Glutamatergic neuron (in vitro differentiated cells): ENCODE data around the gene ABI3BP. TPM values are rescaled to one million over a fixed set of nuclear protein-coding genes. Genes with fewer than 3 reads are reported as not detected.

Experiments used
- DNase-seq: peaks from one replicate; pipeline ENCODE4 v3.0.0; 2022
- H3K27ac Mint-ChIP-seq: one replicate; pipeline ENCODE4 v1.8.0; 2020; ENCODE audit warnings: mild to moderate bottlenecking, mixed read lengths, inconsistent platforms; ENCODE audit not compliant: unreplicated experiment
- H3K27me3 Mint-ChIP-seq: one replicate; pipeline ENCODE4 v1.8.0; 2020; ENCODE audit warnings: mild to moderate bottlenecking, moderate library complexity, mixed read lengths, inconsistent platforms; ENCODE audit not compliant: unreplicated experiment
- H3K36me3 Mint-ChIP-seq: one replicate; pipeline ENCODE4 v1.8.0; 2020; ENCODE audit warnings: mild to moderate bottlenecking, mixed read lengths, inconsistent platforms; ENCODE audit not compliant: unreplicated experiment
- H3K4me1 Mint-ChIP-seq: one replicate; pipeline ENCODE4 v1.8.0; 2020; ENCODE audit warnings: mild to moderate bottlenecking, low read depth, mixed read lengths, inconsistent platforms; ENCODE audit not compliant: unreplicated experiment
- H3K4me3 Mint-ChIP-seq: one replicate; pipeline ENCODE4 v1.8.0; 2020; ENCODE audit warnings: mild to moderate bottlenecking, mixed read lengths, inconsistent platforms; ENCODE audit not compliant: unreplicated experiment
- H3K9me3 Mint-ChIP-seq: one replicate; pipeline ENCODE4 v1.8.0; 2020; ENCODE audit warnings: mild to moderate bottlenecking, moderate library complexity, mixed read lengths, inconsistent platforms; ENCODE audit not compliant: unreplicated experiment
- total RNA-seq: library from RNA; stranded (reverse); fragmentation: NEBNext Ultra II Directional; extraction: Animal tissue kit (Norgen Biotek cat#: 25700); gene quantifications from one replicate; pipeline ENCODE4 v1.2.1, GENCODE V29; 2021; ENCODE audit not compliant: unreplicated experiment
- TF ChIP-seq, protein P1 (sequence below): fragments of 200-600 bp; sonication (generic); IDR thresholded peaks from one replicate; pipeline ENCODE4 v1.5.0; 2021; ENCODE audit not compliant: partially characterized antibody, unreplicated experiment

The ABI3BP gene
- total RNA-seq, 1 donor from 2014 or later, result not detected

DNA sequence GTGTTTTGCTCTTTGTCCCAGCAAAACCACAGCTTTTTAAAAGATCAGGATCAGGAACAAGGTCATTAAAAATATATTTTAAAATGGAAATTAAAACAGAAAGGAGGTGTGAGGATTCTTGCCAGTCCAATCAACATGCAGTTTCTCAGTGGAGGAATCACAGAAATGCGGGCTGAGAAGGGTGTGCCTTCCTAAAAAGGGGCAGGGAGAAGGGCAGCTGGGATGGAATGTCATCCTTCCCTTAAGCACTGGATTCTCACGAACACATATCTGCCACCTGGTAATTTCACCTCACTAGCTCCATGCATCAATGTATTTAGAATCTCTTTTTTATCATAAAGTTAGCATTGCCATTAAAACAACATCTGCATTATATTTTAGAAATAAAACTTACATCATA lies 21.4 kb downstream of the ABI3BP start:
- Mint-ChIP-seq H3K36me3 (no peaks in the 10 kb centered on the region), H3K4me1 (no peaks in the 10 kb centered on the region), H3K27me3 (no peaks in the 10 kb centered on the region), H3K27ac (no peak overlapping the region), H3K9me3 (no peaks in the 10 kb centered on the region), H3K4me3 (no peak overlapping the region)
- DNase-seq, result no peak
- TF ChIP-seq, protein P1, sequence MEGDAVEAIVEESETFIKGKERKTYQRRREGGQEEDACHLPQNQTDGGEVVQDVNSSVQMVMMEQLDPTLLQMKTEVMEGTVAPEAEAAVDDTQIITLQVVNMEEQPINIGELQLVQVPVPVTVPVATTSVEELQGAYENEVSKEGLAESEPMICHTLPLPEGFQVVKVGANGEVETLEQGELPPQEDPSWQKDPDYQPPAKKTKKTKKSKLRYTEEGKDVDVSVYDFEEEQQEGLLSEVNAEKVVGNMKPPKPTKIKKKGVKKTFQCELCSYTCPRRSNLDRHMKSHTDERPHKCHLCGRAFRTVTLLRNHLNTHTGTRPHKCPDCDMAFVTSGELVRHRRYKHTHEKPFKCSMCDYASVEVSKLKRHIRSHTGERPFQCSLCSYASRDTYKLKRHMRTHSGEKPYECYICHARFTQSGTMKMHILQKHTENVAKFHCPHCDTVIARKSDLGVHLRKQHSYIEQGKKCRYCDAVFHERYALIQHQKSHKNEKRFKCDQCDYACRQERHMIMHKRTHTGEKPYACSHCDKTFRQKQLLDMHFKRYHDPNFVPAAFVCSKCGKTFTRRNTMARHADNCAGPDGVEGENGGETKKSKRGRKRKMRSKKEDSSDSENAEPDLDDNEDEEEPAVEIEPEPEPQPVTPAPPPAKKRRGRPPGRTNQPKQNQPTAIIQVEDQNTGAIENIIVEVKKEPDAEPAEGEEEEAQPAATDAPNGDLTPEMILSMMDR, result no peak

DNA sequence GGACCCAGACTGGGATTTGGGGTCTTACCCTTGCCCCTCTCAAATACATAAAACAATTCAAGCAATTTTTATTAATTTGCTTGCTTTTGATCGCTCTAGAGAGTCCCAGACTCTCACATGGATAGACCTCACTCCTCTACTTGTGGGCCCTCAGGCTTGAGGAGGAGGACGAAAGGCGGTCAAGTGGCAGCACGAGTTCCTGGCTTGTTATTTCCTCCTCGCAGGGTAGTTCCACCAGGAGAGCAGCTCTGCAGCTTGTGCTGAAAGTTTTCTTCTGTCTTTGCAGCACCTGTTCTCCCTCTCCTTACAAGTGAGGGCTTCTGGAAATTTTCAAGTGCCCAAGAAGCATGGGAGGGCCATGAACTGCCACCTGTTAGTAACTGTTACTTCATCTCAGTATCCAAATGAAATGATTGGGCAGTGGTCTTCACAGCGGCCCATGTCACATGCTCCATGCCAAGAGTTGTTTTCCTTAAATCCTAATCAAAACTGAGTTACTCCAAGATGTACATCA lies 22.7 kb downstream of the ABI3BP start:
- Mint-ChIP-seq H3K9me3 (no peaks in the 10 kb centered on the region), H3K4me1 (peaks cover 1% of the 10 kb centered on the region), H3K27ac (no peak overlapping the region), H3K4me3 (no peak overlapping the region), H3K27me3 (no peaks in the 10 kb centered on the region), H3K36me3 (no peaks in the 10 kb centered on the region)
- no peak for DNase-seq
- TF ChIP-seq, protein P1, result no peak

DNA sequence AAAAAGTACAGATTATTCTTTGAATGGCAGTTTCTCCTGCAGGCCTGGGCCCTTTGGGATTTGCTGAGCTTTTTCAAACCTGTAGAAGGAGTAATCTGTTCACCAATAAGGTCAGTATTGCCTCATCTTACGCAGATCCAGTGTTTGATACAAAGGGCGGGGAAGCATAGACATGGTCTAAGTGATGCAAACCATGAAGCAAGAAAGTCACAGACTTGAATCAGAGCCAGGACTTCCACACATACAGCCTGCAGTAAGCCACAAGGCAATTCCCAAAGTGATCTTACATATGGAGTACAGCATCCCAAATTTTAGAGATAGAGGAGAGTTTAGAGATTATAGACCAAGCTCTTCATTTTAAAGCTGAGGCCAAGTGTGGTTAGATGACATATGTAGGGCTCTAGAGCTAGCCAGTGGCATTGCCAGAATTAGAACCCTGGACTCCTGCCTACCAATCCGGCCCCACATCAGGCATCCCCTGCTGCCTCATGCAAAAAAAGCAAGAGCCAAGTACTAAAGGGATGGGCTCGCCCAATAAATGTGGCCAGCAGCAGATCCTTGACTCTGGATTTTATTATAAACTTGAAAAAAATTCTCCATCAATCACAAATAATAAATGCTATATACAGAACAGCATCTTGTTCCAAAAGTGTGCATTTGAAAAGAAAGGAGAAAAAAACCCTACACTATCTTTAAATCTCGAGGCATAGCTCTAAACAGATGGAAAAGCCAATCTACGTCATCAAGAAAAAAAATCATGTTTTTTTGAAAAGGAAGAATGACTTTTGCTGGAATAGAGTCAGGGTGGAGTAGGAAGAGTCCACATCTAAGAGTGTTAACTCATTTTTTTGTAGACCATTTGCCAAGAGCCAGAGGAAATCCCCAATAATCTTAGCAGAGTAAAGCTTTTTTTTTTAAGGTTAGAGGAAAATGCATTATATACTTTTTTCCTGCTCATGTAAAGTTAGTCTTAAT lies 24.0 kb downstream of the ABI3BP start:
- Mint-ChIP-seq H3K27me3 (no peaks in the 10 kb centered on the region), H3K4me3 (no peak overlapping the region), H3K4me1 (peaks cover 2% of the 10 kb centered on the region), H3K9me3 (peaks cover 2% of the 10 kb centered on the region), H3K27ac (no peak overlapping the region), H3K36me3 (no peaks in the 10 kb centered on the region)
- TF ChIP-seq, protein P1, result no peak
- DNase-seq, result no peak

DNA sequence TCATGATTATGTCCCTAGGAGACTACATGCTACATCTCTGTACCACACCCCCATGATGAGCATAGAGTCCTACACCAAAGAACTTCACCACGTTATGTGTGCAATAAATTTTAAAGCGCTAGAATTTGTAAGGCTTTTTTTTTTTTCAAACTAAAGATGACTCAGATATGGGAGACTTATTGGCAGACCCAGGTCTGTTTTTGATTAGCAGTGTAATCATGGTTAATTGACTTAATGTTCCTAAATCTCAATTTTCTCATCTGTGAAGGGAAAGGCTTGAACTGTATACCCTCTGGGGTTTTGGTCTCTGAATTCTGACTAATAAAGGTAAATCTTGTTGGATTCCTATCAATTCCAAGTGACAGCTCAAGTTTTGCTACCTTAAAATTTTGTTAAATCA lies 26.4 kb downstream of the ABI3BP start:
- Mint-ChIP-seq H3K4me3 (no peak overlapping the region), H3K4me1 (peaks cover 2% of the 10 kb centered on the region), H3K27ac (no peak overlapping the region), H3K27me3 (no peaks in the 10 kb centered on the region), H3K9me3 (peaks cover 2% of the 10 kb centered on the region), H3K36me3 (no peaks in the 10 kb centered on the region)
- no peak for DNase-seq
- TF ChIP-seq, protein P1, result no peak

DNA sequence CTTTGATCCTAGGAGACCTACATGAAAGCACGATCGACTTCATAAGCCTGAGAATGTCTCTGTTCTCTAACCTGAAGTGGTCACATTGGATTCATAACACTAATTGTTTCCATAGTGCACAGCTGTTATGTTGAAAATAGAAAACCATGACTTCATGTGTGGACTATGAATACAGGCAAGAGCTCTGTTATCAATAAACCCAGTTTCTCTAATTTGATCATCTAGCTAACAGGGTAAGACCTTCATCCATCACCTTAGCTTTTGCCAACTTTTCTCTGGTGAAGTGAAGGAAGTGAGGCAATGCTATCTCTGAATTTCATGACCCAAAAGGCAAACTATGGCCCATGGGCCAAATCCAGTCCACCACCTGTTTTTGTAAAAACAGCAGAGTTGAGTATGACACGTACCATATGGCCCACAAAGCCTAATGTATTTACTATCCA lies 27.2 kb downstream of the ABI3BP start:
- Mint-ChIP-seq H3K27ac (no peak overlapping the region), H3K4me1 (peaks cover 2% of the 10 kb centered on the region), H3K9me3 (peaks cover 2% of the 10 kb centered on the region), H3K4me3 (no peak overlapping the region), H3K27me3 (no peaks in the 10 kb centered on the region), H3K36me3 (no peaks in the 10 kb centered on the region)
- TF ChIP-seq, protein P1, result no peak
- DNase-seq, result no peak
